HG03354 (cell line): ENCODE data around the gene GUCY1A1.
"Not testable (repeated sequence)": the region's sequence is repeated elsewhere in the genome, so short reads cannot be mapped to it uniquely, and the experiment has no call there.

Experiments
- ATAC-seq: cut with Tn5 transposase; IDR thresholded peaks from one replicate; pipeline ENCODE4 v1.9.1; 2021; ENCODE audit warnings: mild to moderate bottlenecking; ENCODE audit not compliant: unreplicated experiment, poor library complexity, severe bottlenecking

Gene GUCY1A1

GRCh38 chr4:155666344-155667221 lies at the start of gene GUCY1A1:
Gene GUCY1A1 (plus strand): TSS chr4:155666848. CDS start chr4:155696868, 30,020 bp downstream.
- peak; percentile 34 for ATAC-seq

DNA sequence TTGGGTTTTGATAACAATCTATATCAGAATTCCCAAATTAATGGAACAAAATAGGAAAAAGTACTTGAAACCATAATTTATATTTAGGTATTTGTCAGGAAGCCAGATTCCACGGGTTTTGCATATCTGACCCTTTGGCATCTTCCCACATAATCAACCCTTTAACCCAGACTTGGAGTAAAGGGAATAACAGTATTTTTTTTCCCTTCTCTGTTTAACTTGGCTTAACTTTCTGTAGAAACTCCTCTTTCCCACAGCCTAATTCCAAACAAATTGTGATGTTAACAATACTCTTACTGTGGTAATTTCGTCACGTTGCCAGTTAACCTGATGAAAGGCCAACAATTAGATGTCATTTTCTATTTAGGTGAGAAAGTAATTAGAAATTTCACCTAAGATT lies 49.4 kb upstream of the GUCY1A1 start:
- no peak for ATAC-seq

- ATAC-seq = no peak
Observed at GRCh38 chr4:155618183-155618838, 48.3 kb upstream of the GUCY1A1 start.

- ATAC-seq = no peak
Observed at GRCh38 chr4:155620637-155621036, 46.0 kb upstream of the GUCY1A1 start.

DNA sequence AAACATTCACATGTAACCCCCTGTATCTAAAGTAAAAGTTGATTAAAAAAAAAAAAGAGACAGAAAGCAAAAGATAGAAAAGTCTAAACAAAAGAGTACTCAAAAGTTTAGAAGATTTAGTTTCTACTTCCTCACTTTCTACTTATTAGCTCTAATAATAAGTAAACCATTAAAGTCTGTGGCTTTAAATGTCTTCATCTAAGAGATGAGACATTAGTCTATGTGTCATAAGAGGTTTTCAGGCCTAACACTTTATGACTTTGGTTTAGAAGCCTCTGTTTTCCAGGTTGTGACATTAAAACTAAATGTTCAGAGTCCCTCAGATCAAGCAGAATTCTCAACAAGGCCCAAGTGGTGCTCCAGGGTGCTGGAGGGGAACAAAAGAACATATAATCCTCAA lies 42.2 kb upstream of the GUCY1A1 start:
- ATAC-seq = peak; percentile 99

- no peak for ATAC-seq
Observed at GRCh38 chr4:155626561-155626960, 40.1 kb upstream of the GUCY1A1 start.

DNA sequence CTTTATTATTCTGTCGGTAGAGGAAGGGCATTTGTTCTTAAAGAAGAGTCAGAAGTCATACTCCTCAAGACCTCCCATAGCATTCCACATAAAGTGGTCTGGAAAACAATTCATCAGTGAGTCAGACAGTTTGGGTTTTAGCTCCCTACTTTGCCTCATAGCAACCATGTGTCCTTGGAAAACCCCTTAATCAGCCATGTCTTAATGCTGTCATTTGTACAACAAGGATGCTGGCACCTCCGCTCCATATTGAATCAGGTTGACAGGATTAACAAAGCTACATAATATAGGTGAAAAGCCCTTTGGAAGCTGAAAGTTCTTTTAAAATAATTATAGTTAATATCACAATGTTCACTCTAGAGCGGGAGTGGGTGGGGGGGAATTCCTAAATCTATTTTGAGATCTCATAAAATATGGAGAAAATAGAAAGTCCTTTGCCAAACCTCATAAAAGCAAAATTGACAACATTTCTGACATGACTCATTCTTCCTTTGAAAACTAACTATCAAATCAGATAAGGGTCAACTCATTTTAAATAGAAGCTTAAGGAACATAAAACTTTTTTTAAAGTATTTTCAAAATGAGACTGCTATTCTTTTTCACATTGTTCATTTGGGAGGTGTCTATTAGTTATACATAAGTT lies 37.3 kb upstream of the GUCY1A1 start:
- no peak for ATAC-seq

- ATAC-seq = no peak
Observed at GRCh38 chr4:155629956-155630355, 36.7 kb upstream of the GUCY1A1 start.

GRCh38 chr4:155632310-155632840 lies 34.3 kb upstream of the GUCY1A1 start:
- ATAC-seq = no peak

GRCh38 chr4:155638195-155638965 lies 28.3 kb upstream of the GUCY1A1 start:
- ATAC-seq = no peak

DNA sequence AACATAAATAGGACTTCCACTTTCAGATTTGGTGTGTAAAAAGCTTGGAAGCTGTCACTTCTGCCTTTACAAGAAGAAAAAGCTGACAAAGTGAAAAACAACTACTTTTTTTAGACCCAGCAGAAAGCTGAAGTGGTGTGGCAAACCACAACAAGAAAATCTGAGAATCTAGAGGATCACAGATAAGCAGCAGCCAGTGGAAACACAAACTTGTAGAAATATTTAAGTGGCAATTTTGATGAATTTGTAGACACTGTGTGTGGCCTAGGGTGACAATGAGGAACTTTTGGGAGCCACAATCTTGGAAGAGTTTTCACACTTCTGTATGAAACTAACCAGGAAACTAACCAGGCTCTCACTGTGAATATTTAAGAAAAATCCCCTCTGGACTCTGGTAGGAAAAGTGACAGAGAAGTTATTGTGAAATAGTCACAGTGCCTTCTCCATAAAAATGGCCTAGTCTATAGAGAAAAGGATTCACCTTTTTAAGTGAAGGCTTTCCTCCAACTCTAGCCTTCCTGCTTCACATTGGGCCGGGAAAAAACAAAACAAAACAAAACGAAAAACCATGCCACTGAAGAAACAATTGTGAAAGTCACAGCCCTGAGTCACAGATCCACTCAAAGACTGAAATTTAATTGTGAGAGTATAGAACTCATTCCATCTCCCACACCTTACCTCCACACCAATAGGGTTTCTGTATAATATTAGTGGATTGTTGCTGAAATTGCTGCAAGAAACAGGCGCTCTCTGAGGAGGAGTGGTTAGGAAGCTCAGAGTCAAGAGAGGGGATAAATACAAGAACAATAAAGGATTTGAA lies 26.7 kb upstream of the GUCY1A1 start:
- peak; percentile 78 for ATAC-seq

- no peak for ATAC-seq
Observed at GRCh38 chr4:155640751-155641150, 25.9 kb upstream of the GUCY1A1 start.

DNA sequence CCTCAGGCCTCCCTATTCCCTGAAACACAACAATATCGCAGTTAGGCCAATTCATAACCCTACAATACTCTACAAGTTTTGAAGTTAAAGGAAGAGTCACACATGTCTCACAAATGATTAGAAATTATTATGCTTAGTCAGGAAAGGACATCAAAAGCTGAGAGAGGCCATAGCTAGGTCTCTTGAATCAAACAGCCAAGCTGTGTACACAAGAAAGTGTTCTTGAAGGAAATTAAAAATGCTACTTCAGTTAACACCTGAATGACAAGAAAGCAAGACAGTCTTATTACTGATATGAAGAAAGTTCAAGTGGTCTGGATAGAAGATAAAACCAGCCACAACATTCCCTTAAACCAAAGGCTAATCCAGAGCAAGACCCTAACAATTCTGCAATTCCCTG lies 23.6 kb upstream of the GUCY1A1 start:
- ATAC-seq = no peak

DNA sequence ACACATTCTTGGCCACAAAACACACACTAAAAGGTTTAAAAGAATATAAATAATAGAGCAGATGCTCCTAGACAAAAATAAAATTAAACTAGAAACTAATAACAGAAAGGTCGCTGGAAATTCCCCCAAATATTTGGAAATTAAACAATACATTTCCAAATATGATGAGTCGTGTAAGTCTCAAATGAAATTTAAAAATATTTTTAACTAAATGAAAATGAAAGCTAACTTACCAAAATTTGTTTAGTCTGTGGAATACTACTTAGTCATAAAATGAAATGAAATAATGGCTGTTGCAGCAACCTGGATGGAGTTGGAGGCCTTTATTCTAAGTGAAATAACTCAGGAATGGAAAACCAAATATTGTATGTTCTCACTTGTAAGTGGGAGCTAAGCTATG lies 20.6 kb upstream of the GUCY1A1 start:
- ATAC-seq = no peak

GRCh38 chr4:155650785-155651184 lies 15.9 kb upstream of the GUCY1A1 start:
- ATAC-seq = not testable (repeated sequence)

DNA sequence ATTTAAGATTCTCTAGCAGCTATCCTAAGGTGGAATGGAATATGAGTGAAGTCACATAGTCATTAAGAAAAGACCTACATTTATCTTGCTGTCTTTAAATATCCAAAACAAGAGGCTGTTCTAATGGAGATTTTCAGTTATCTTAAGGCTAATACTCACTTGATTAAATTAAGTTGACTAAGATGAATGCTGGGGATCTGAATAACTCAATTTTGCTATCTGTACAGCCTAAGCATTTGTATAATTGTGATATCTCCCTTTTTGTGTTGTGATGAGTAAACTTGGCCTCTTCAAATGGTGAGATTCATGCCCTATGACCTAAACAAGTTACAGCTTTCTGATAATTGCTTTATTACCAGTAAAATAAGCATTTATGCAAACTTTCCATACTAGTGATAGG lies 13.6 kb upstream of the GUCY1A1 start:
- no peak for ATAC-seq

DNA sequence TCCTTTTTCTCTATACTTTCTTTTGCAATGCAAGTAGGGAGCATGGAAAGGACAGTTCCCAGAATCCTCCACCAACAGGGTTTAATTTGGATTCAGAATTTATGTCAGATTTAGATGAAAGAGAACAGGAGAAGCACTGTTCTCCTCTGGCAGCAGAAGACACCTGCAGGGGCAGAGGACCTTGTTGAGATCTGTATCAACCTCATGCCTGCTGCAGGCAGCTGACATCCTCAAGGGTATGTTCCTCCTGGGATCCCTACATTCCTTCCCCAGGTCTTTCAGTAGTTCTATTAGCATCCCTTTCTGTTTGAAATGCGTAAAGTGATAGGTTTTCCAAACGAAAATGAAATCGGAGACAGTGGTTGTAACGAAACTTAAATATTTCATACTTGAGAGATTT lies 10.6 kb upstream of the GUCY1A1 start:
- ATAC-seq = no peak

DNA sequence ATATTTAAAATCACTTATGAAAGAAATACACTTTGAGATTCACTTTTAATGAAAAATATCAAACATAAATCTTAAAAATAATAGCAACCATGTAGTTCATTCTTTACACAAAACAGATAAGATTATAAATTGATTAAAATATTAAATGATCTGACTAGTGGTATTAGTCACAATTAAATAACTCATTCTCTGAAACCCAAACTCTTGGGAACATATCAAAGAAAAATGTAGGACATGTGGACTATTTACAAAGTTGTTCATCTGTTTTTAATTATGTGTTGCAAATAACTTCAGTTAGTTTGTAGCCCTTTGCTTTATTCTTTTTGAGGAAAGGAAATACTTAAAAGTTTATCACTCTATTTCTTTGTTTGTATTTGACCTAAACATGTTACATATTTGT lies 9.5 kb upstream of the GUCY1A1 start:
- ATAC-seq = no peak
